Transverse colon (tissue), 4 donors: Measurements from ENCODE around the gene SERTAD3. TPM values are rescaled to one million over a fixed set of nuclear protein-coding genes. Genes with fewer than 3 reads are reported as not detected.
A peak's percentile ranks its signal among the peaks of the same experiment; 100 is the strongest.

Experiments used
- DNase-seq: peaks from one replicate; pipeline ENCODE4 v3.0.0-alpha.2; 2019
- H3K27ac ChIP-seq, 4 donors: fragments of 200-600 bp; sonication (generic); 2 replicates each; pipeline ENCODE4 v1.5.1; 2016 to 2018; ENCODE audit warnings: inconsistent platforms in 4 of 4
- H3K27me3 ChIP-seq: fragments of 200-600 bp; sonication (generic); 2 replicates; pipeline ENCODE4 v1.5.1; 2017; ENCODE audit warnings: inconsistent platforms
- H3K36me3 ChIP-seq, 4 donors: fragments of 200-600 bp; sonication (generic); 2 replicates each; pipeline ENCODE4 v1.5.1; 2017 to 2019; ENCODE audit warnings: inconsistent platforms in 4 of 4
- H3K4me1 ChIP-seq, 4 donors: fragments of 200-600 bp; sonication (generic); 2 replicates each; pipeline ENCODE4 v1.5.1; 2017 to 2020; ENCODE audit warnings: inconsistent platforms in 4 of 4
- H3K4me3 ChIP-seq, 4 donors: fragments of 200-600 bp; sonication (generic); 1 replicate in 1 of 4; 2 replicates in 3 of 4; pipeline versions ENCODE4 v1.5.1 to v1.6.1; 2017 to 2019; ENCODE audit warnings: inconsistent platforms in 4 of 4
- H3K9me3 ChIP-seq, 2 donors: fragments of 200-600 bp; sonication (generic); 2 replicates each; pipeline ENCODE4 v1.5.1; 2017 to 2019; ENCODE audit warnings: inconsistent platforms in 2 of 2
- EP300 ChIP-seq: sonication (generic); formaldehyde crosslinking; IDR thresholded peaks from one replicate; pipeline ENCODE4 v1.6.1; 2017; ENCODE audit warnings: antibody characterized with exemption, low read depth
- POLR2A ChIP-seq: fragments of 450-650 bp; IDR thresholded peaks from one replicate; pipeline ENCODE4 v1.6.1; 2016; ENCODE audit warnings: antibody characterized with exemption, mild to moderate bottlenecking, moderate library complexity
- POLR2AphosphoS5 ChIP-seq, 3 donors: sonication (generic); formaldehyde crosslinking; IDR thresholded peaks; one replicate each; pipeline ENCODE4 v1.6.1; 2016; ENCODE audit warnings: antibody characterized with exemption in 3 of 3
- WGBS, 2 donors: methylation state at CpG; one replicate each; pipeline ENCODE4 v1.1.5; 2018; ENCODE audit warnings: low coverage in 1 of 2; 5-methylcytosine and 5-hydroxymethylcytosine counted together
- in situ Hi-C, 4 donors: fragments of 200-750 bp; cut with MboI; loops; one replicate each; pipeline versions ENCODE4 v1.15.0 to v1.15.1; 2017; ENCODE audit warnings: low sequenced_read_pairs in 3 of 4, low pct_ligation_motif_present in 1 of 4, low pct_unique_long_range_greater_than_20kb in 1 of 4
- intact Hi-C: fragments of 100-400 bp; cut with DNase I; formaldehyde crosslinking; loops from one replicate; pipeline ENCODE4 v1.15.1; 2023; ENCODE audit warnings: low total_unique reads
- total RNA-seq, 4 donors: library from RNA; depleted of rRNA; stranded (reverse); fragments of >200 nt; gene quantifications; one replicate each; pipeline ENCODE4 v1.1.0, GENCODE V29; 2016
- TF ChIP-seq, protein P1 (sequence below), 5 experiments: fragments of 200-600 bp in 3 of 5; fragments of 450-650 bp in 2 of 5; sonication (generic) in 3 of 5; IDR thresholded peaks; 1 replicate in 2 of 5; 2 replicates in 3 of 5; pipeline ENCODE4 v1.5.1; 2016 to 2017; ENCODE audit warnings: antibody characterized with exemption in 5 of 5, inconsistent platforms in 3 of 5, mild to moderate bottlenecking in 2 of 5, moderate library complexity in 1 of 5

Gene SERTAD3, protein sequence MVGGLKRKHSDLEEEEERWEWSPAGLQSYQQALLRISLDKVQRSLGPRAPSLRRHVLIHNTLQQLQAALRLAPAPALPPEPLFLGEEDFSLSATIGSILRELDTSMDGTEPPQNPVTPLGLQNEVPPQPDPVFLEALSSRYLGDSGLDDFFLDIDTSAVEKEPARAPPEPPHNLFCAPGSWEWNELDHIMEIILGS
- total RNA-seq = 10 to 100 TPM; 14.1 to 31.0 (median 22.2) TPM

GRCh38 chr19:40444000-40444824 lies at the start of gene SERTAD3:
TSS of gene SERTAD3 (minus strand) at chr19:40444335. CDS start at chr19:40442080, 2,255 bp downstream.
- peak; percentile 99 for DNase-seq
- peaks cover 0 to 21% (median 9%) of the 10 kb centered on the region in 4 donors for H3K36me3 ChIP-seq
- no peaks in the 10 kb centered on the region for H3K9me3 ChIP-seq
- WGBS, 2 donors = 0 to 7% methylated on average over 3 to 36 of the region's 72 CpGs
- H3K4me3 ChIP-seq = peak within 1 kb of the TSS; percentile 64 to 98 (median 70)
- TF ChIP-seq POLR2A (peak; percentile 99), POLR2AphosphoS5 (IDR thresholded peaks at IDR 0.05) (peak; percentile 99), EP300 (peak; percentile 20)
- TF ChIP-seq, protein P1, sequence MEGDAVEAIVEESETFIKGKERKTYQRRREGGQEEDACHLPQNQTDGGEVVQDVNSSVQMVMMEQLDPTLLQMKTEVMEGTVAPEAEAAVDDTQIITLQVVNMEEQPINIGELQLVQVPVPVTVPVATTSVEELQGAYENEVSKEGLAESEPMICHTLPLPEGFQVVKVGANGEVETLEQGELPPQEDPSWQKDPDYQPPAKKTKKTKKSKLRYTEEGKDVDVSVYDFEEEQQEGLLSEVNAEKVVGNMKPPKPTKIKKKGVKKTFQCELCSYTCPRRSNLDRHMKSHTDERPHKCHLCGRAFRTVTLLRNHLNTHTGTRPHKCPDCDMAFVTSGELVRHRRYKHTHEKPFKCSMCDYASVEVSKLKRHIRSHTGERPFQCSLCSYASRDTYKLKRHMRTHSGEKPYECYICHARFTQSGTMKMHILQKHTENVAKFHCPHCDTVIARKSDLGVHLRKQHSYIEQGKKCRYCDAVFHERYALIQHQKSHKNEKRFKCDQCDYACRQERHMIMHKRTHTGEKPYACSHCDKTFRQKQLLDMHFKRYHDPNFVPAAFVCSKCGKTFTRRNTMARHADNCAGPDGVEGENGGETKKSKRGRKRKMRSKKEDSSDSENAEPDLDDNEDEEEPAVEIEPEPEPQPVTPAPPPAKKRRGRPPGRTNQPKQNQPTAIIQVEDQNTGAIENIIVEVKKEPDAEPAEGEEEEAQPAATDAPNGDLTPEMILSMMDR (IDR thresholded peaks at IDR 0.05) = no peak
- H3K27me3 ChIP-seq = no peaks in the 10 kb centered on the region
- intact Hi-C loops (loop anchor here (1.0 kb wide), 1 partner anchor 19 kb away; the partner anchor contains the start of gene SERTAD1), in situ Hi-C loops (no loop called here)
- H3K4me1 ChIP-seq = peaks cover 9 to 41% (median 24%) of the 10 kb centered on the region in 4 donors
- H3K27ac ChIP-seq = peak within 1 kb of the TSS; percentile 95 to 99 (median 98)

- no peaks in the 10 kb centered on the region for H3K9me3 ChIP-seq
- TF ChIP-seq POLR2A (no peak), EP300 (no peak), POLR2AphosphoS5 (IDR thresholded peaks at IDR 0.05) (no peak)
- TF ChIP-seq, protein P1 (IDR thresholded peaks at IDR 0.05) = no peak
- intact Hi-C loops = no loop called here
- H3K27me3 ChIP-seq = no peaks in the 10 kb centered on the region
- no peaks in the 10 kb centered on the region for H3K4me1 ChIP-seq
- H3K36me3 ChIP-seq = no peaks in the 10 kb centered on the region
- WGBS, 2 donors = 40 to 41% methylated on average over 1 to 4 of the region's 4 CpGs
- in situ Hi-C loops = no loop called here
- no peak overlapping the region for H3K4me3 ChIP-seq
- DNase-seq = no peak
- H3K27ac ChIP-seq = no peak overlapping the region
Measured at GRCh38 chr19:40493778-40494177, 49.6 kb upstream of the SERTAD3 start.

DNA sequence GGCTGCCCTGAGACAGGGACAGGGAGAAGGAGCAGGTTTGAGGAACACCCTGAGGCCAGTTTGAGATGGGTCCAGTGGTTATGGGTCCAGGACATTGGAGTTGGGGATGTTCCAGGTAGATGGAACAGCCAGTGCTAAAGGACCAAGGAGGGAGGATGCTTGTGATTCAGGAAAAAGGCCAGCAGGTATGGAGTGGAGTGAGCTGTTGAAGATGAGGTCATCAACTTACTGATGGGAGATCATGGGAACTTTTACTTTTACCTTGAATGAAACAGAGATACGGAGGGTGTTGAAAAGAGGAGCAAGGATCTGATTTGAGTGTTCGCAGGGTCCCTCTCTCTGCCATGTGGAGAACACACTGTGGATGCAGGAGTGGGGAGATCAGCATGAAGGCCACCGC lies 48.1 kb upstream of the SERTAD3 start:
- H3K36me3 ChIP-seq = no peaks in the 10 kb centered on the region
- H3K27ac ChIP-seq = no peak overlapping the region
- TF ChIP-seq POLR2AphosphoS5 (IDR thresholded peaks at IDR 0.05) = no peak
- TF ChIP-seq, protein P1 (IDR thresholded peaks at IDR 0.05) = no peak
- TF ChIP-seq POLR2A = no peak
- no peak for TF ChIP-seq EP300
- 91 to 100% methylated on average over 2 to 3 of the region's 3 CpGs for WGBS, 2 donors
- peaks cover 8% of the 10 kb centered on the region for H3K27me3 ChIP-seq
- H3K9me3 ChIP-seq = no peaks in the 10 kb centered on the region
- DNase-seq = no peak
- H3K4me1 ChIP-seq = peaks cover 0 to 5% (median 2%) of the 10 kb centered on the region in 4 donors
- no peak overlapping the region for H3K4me3 ChIP-seq
- intact Hi-C loops = no loop called here
- in situ Hi-C loops = no loop called here

DNA sequence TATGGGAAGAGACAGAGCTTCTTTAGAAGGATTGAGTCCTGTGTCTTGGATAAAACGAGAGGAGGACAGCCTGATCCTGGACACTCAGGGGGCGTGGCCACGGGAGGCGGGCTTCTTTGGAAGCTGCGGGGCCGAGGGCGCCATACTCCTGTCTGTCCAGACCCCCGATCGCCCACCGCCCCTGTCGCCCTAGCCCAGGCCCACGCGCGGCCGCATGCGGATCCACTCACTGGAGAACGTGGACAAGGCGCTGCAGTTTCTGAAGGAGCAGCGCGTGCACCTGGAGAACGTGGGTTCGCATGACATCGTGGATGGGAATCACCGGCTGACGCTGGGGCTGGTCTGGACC lies 45.7 kb upstream of the SERTAD3 start:
- TF ChIP-seq EP300 = no peak
- TF ChIP-seq, protein P1 (IDR thresholded peaks at IDR 0.05) = no peak
- TF ChIP-seq POLR2AphosphoS5 (IDR thresholded peaks at IDR 0.05) = no peak
- no peak for TF ChIP-seq POLR2A
- intact Hi-C loops (no loop called here), in situ Hi-C loops (no loop called here)
- Histone ChIP-seq H3K36me3 (no peaks in the 10 kb centered on the region), H3K9me3 (no peaks in the 10 kb centered on the region), H3K27me3 (peaks cover 10% of the 10 kb centered on the region), H3K4me1 (peaks cover 0 to 5% (median 2%) of the 10 kb centered on the region in 4 donors), H3K27ac (no peak overlapping the region), H3K4me3 (no peak overlapping the region)
- WGBS, 2 donors = 60 to 74% methylated on average over 2 to 25 of the region's 25 CpGs
- DNase-seq = no peak
